Measurements from ENCODE around the gene TPD52L3.

Gene TPD52L3

DNA sequence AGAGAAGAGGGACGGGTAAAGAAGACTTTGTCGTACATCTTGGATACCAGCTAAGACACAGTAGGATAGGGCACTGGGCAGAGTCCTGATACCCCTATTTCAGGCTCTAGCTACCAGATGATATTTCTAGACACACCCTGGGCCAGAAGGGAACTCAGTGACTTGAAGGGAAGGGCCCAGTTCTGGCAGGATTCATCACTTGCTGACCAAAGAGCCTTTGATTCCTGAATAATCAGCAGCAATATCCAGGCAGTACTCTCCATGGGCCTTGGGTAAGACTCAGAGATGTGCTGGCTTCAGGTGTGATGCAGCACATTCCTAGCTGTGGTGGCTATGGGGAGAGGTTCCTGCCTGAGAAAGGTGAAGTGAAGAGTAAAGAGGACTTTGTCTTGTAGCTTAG lies 40.7 kb downstream of the TPD52L3 start:
- no peaks in the 10 kb centered on the region for H3F3A ChIP-seq (ENCODE audit: control insufficient read depth, insufficient read depth)
- H3K4me1 ChIP-seq (ENCODE audit: control insufficient read depth, low read length): no peaks in the 10 kb centered on the region
- no peak for TF ChIP-seq EZH2phosphoT487 (IDR thresholded peaks at IDR 0.05; ENCODE audit: borderline replicate concordance, low read length)
- TF ChIP-seq, protein P1, sequence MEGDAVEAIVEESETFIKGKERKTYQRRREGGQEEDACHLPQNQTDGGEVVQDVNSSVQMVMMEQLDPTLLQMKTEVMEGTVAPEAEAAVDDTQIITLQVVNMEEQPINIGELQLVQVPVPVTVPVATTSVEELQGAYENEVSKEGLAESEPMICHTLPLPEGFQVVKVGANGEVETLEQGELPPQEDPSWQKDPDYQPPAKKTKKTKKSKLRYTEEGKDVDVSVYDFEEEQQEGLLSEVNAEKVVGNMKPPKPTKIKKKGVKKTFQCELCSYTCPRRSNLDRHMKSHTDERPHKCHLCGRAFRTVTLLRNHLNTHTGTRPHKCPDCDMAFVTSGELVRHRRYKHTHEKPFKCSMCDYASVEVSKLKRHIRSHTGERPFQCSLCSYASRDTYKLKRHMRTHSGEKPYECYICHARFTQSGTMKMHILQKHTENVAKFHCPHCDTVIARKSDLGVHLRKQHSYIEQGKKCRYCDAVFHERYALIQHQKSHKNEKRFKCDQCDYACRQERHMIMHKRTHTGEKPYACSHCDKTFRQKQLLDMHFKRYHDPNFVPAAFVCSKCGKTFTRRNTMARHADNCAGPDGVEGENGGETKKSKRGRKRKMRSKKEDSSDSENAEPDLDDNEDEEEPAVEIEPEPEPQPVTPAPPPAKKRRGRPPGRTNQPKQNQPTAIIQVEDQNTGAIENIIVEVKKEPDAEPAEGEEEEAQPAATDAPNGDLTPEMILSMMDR (IDR thresholded peaks at IDR 0.05; ENCODE audit: low read depth, low read length, poor library complexity, severe bottlenecking): no peak
- no peaks in the 10 kb centered on the region for H3K9me2 ChIP-seq (replicated peaks; ENCODE audit: control insufficient read depth, low read length)
- no peaks in the 10 kb centered on the region; the same call in 1 of the 2 replicates for H3K36me3 ChIP-seq (ENCODE audit: control insufficient read depth, low read length)
- H4K20me1 ChIP-seq (ENCODE audit: control insufficient read depth, insufficient read depth, low read depth, low read length): no peaks in the 10 kb centered on the region
- peaks cover 24% of the 10 kb centered on the region for H3K9me3 ChIP-seq (ENCODE audit: control insufficient read depth, insufficient read depth, low read length)
- H3K27me3 ChIP-seq (ENCODE audit: control insufficient read depth, low read length): no peaks in the 10 kb centered on the region
- H3K79me2 ChIP-seq (ENCODE audit: control insufficient read depth, low read length): no peaks in the 10 kb centered on the region
- no peak overlapping the region for H3K4me3 ChIP-seq (ENCODE audit: low read length)
- H3K27ac ChIP-seq (ENCODE audit: low read depth, low read length): no peak overlapping the region
- no peak overlapping the region for H3K4me2 ChIP-seq (ENCODE audit: low read length)

Data from DOHH2 (cell line).